ENCODE data around the gene ADI1.

GRCh38 chr2:3487028-3487425 is 32.3 kb downstream of the ADI1 start:
- TF ChIP-seq POLR2AphosphoS5 (IDR thresholded peaks at IDR 0.05; ENCODE audit: low read depth, low read length) (no peak), CTCF (IDR thresholded peaks at IDR 0.05; ENCODE audit: control extremely low read depth in 1 of 3, insufficient read depth in 1 of 3, low read depth in 1 of 3, low read length in 3 of 3) (no peak), POLR2A (IDR thresholded peaks at IDR 0.05; ENCODE audit: control extremely low read depth in 1 of 2, low read depth in 2 of 2, low read length in 2 of 2) (no peak), EZH2 (IDR thresholded peaks at IDR 0.05; ENCODE audit: low read depth, low read length, severe bottlenecking) (no peak), CHD2 (IDR thresholded peaks at IDR 0.05; ENCODE audit: low read length) (no peak), EP300 (IDR thresholded peaks at IDR 0.05; ENCODE audit: borderline replicate concordance in 1 of 2, low read depth in 2 of 2, low read length in 2 of 2) (no peak), CBX5 (IDR thresholded peaks at IDR 0.05; ENCODE audit: low read depth, low read length) (no peak), RXRA (IDR thresholded peaks at IDR 0.05; ENCODE audit: insufficient read depth, low read depth, low read length) (no peak), SUZ12 (IDR thresholded peaks at IDR 0.05; ENCODE audit: low read length) (no peak), BCL11A (IDR thresholded peaks at IDR 0.05; ENCODE audit: low read depth in 2 of 2, low read length in 2 of 2) (no peak), BRCA1 (IDR thresholded peaks at IDR 0.05; ENCODE audit: low read depth, low read length) (no peak), ASH2L (IDR thresholded peaks at IDR 0.05; ENCODE audit: low read length) (no peak), SIX5 (IDR thresholded peaks at IDR 0.05; ENCODE audit: low read depth, low read length) (no peak), RNF2 (IDR thresholded peaks at IDR 0.05; ENCODE audit: borderline replicate concordance, low read depth, low read length, missing control alignments, poor library complexity, severe bottlenecking) (no peak)

All from H1 (cell line).